Esophagus squamous epithelium (tissue), 4 donors: ENCODE results near the gene TM9SF4.

ENCODE experiments used
- CTCF ChIP-seq, 6 experiments: fragments of 450-650 bp in 4 of 6; fragments of 200-600 bp in 2 of 6; sonication (generic) in 2 of 6; IDR thresholded peaks; one replicate each; pipeline ENCODE4 v1.5.1; 2016 to 2019; ENCODE audit warnings: antibody characterized with exemption in 6 of 6, mild to moderate bottlenecking in 4 of 6, moderate library complexity in 4 of 6
- POLR2A ChIP-seq, 4 donors: fragments of 450-650 bp; IDR thresholded peaks; one replicate each; pipeline ENCODE4 v1.6.1; 2017; ENCODE audit warnings: antibody characterized with exemption in 4 of 4, mild to moderate bottlenecking in 4 of 4, moderate library complexity in 3 of 4

GRCh38 chr20:32125506-32125905 is 16.0 kb downstream of the TM9SF4 start:
- no peak for TF ChIP-seq CTCF (IDR thresholded peaks at IDR 0.05)
- no peak for TF ChIP-seq POLR2A (IDR thresholded peaks at IDR 0.05)
